PFSK-1 (cell line): ENCODE data around the gene NRG3.

ENCODE experiments used
- FOXP2 ChIP-seq: optimal IDR thresholded peaks from 2 replicates; pipeline ENCODE3; 2011; ENCODE audit warnings: borderline replicate concordance, control low read depth, inconsistent platforms; ENCODE audit not compliant: insufficient read depth; ENCODE audit errors: extremely low read length, extremely low read depth
- POLR2AphosphoS5 ChIP-seq: IDR thresholded peaks from 2 replicates; pipeline ENCODE4 v1.6.1; 2012; ENCODE audit warnings: low read depth, mild to moderate bottlenecking, control low read depth, low read length, moderate library complexity
- SIN3A ChIP-seq: IDR thresholded peaks from 2 replicates; pipeline ENCODE4 v1.6.1; 2012; ENCODE audit warnings: mild to moderate bottlenecking, low read length, moderate library complexity, borderline replicate concordance; ENCODE audit not compliant: insufficient read depth
- TAF1 ChIP-seq: IDR thresholded peaks from 2 replicates; pipeline ENCODE4 v1.6.1; 2012; ENCODE audit warnings: low read length, control low read depth, borderline replicate concordance; ENCODE audit not compliant: insufficient read depth
- TF ChIP-seq, protein P1 (sequence below), 2 experiments: IDR thresholded peaks; 2 replicates each; pipeline versions ENCODE4 v1.6.1 to v1.8.0; 2011 to 2012; ENCODE audit warnings: low read depth in 2 of 2, low read length in 2 of 2, control low read depth in 1 of 2, inconsistent platforms in 1 of 2, mild to moderate bottlenecking in 1 of 2, moderate library complexity in 1 of 2; ENCODE audit not compliant: insufficient read depth in 1 of 2

NRG3 gene

DNA sequence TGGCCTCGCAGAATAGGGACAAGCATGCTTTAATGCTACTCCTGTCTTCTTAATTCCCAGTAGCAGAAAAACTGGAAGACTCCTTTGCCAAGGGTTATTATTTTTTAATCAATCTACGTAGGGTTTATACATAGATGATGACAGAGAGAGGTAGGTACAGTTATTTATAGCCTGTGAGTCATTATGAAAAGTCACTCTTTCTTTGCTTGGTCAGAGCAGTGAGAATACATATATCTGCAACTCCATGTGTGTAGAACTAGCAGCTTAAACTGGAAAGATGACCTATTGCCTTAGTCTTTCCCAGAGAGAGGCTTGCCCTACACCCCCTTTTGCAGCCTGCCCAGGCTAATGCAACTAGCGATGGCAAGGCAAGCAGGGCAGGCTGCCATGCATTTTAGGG, 1050.6 kb downstream of the NRG3 start:
- TF ChIP-seq POLR2AphosphoS5 (no peak), SIN3A (no peak), FOXP2 (no peak), TAF1 (no peak)
- TF ChIP-seq, protein P1, sequence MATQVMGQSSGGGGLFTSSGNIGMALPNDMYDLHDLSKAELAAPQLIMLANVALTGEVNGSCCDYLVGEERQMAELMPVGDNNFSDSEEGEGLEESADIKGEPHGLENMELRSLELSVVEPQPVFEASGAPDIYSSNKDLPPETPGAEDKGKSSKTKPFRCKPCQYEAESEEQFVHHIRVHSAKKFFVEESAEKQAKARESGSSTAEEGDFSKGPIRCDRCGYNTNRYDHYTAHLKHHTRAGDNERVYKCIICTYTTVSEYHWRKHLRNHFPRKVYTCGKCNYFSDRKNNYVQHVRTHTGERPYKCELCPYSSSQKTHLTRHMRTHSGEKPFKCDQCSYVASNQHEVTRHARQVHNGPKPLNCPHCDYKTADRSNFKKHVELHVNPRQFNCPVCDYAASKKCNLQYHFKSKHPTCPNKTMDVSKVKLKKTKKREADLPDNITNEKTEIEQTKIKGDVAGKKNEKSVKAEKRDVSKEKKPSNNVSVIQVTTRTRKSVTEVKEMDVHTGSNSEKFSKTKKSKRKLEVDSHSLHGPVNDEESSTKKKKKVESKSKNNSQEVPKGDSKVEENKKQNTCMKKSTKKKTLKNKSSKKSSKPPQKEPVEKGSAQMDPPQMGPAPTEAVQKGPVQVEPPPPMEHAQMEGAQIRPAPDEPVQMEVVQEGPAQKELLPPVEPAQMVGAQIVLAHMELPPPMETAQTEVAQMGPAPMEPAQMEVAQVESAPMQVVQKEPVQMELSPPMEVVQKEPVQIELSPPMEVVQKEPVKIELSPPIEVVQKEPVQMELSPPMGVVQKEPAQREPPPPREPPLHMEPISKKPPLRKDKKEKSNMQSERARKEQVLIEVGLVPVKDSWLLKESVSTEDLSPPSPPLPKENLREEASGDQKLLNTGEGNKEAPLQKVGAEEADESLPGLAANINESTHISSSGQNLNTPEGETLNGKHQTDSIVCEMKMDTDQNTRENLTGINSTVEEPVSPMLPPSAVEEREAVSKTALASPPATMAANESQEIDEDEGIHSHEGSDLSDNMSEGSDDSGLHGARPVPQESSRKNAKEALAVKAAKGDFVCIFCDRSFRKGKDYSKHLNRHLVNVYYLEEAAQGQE (IDR thresholded peaks at IDR 0.05; ENCODE audit: insufficient read depth in 1 of 2, low read depth in 2 of 2, low read length in 2 of 2) = no peak

DNA sequence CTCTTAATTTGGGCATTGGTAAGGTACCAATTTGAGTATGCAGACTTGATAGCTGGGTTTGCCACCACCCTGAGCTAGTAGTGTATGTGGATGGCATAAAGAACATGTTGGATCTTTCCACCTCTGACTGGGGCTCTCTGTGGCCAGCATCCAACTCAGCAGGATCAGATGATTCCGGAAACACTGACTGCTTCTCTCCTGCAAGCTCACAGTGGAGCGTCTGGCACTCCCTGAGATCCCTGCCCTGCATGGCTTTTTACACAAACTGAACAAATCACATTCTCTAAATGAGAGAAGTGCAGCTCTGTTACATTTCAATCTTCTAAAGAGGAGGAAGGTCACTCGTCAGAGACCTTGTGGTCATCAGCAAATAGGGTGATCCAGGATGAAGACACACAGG, 1057.5 kb downstream of the NRG3 start:
- TF ChIP-seq, protein P1 (IDR thresholded peaks at IDR 0.05; ENCODE audit: insufficient read depth in 1 of 2, low read depth in 2 of 2, low read length in 2 of 2) = no peak
- TF ChIP-seq FOXP2 = no peak

DNA sequence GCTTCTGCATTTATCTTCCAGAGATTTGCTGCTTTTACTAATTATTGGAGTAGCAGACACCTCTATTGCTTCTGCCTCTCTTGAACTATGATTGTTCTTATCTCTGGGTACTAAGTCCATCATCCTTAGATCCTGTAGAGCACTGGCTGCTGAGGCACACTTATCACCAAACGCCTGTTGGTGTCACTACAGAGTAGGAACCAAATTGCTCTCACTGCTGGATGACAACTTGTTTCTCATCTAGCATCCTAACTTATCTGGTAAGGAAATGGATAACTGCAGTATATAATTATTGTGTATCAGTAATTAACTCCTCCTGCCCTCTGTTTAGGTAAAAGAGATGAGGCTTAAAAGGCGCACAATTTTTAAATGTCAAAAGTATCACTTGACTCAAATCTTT, 1059.4 kb downstream of the NRG3 start:
- TF ChIP-seq, protein P1 (IDR thresholded peaks at IDR 0.05; ENCODE audit: insufficient read depth in 1 of 2, low read depth in 2 of 2, low read length in 2 of 2) = no peak
- TF ChIP-seq FOXP2 (no peak), TAF1 (no peak), SIN3A (no peak), POLR2AphosphoS5 (no peak)

DNA sequence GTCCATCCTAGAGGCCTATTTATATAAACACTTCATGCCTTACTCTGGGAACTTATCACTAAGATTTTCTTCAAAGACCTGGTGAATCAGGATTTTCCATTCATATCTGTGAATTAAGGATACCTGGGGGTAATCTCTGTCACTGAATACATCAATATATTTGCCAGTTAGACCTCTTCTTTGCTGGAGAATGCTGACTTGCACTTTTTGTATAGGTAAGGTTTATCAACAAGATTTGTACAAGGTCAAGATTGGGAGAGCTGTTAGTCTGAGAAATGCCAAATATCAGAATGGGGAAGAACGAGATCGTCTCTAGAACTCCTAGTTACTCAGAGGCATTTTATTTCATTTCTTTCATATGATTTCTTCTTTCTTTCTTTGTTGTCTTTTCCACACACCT, 1060.0 kb downstream of the NRG3 start:
- TF ChIP-seq FOXP2 (no peak), POLR2AphosphoS5 (no peak), TAF1 (no peak), SIN3A (no peak)
- TF ChIP-seq, protein P1 (IDR thresholded peaks at IDR 0.05; ENCODE audit: insufficient read depth in 1 of 2, low read depth in 2 of 2, low read length in 2 of 2) = no peak

DNA sequence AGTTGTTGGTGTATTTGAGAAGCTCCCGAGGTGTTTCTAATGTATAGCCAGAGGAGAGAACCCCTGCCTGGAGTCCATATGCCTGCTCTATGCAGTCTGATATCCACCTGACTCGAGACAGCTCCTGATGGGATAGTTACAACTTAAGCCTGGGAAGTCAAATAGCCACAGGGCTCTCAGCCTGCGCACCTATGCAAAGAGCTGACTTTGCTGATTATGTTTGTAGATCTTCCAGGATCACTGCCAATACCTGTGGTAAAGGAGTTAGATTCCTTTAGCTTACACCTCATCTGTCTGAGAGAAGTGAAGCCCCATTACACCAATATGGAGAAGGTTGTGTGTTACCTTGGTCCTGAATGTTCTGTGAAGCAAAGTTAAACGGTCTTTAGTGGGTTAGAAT, 1063.3 kb downstream of the NRG3 start:
- no peak for TF ChIP-seq SIN3A
- TF ChIP-seq, protein P1 (IDR thresholded peaks at IDR 0.05; ENCODE audit: insufficient read depth in 1 of 2, low read depth in 2 of 2, low read length in 2 of 2) = no peak
- no peak for TF ChIP-seq POLR2AphosphoS5
- TF ChIP-seq FOXP2 = no peak
